Endometrial microvascular endothelial cells (primary cell): ENCODE data around the gene DHRS7C. TPM values are rescaled to one million over a fixed set of nuclear protein-coding genes. Genes with fewer than 3 reads are reported as not detected.

Source experiments
- in situ Hi-C: cut with HindIII; loops from 2 replicates; pipeline ENCODE4 v1.10.0; 2017; ENCODE audit warnings: low sequenced_read_pairs, low pct_unique_long_range_greater_than_20kb; ENCODE audit errors: inconsistent ontology term
- total RNA-seq: library from RNA; depleted of rRNA; stranded (reverse); fragments of >200 nt; gene quantifications from one replicate; pipeline ENCODE4 v1.2.3, GENCODE V29; 2015; ENCODE audit errors: inconsistent ontology term

DHRS7C gene
- total RNA-seq, 1 donor from 2014 or later = not detected

GRCh38 chr17:9771465-9771864 is 19.9 kb downstream of the DHRS7C start:
- in situ Hi-C loops = no loop called here

- in situ Hi-C loops = no loop called here
Observed at GRCh38 chr17:9769036-9769695, 22.2 kb downstream of the DHRS7C start.

- in situ Hi-C loops = no loop called here
Observed at GRCh38 chr17:9768381-9768934, 22.9 kb downstream of the DHRS7C start.

GRCh38 chr17:9767432-9767991 is 23.9 kb downstream of the DHRS7C start:
- in situ Hi-C loops = no loop called here

GRCh38 chr17:9766970-9767369 is 24.4 kb downstream of the DHRS7C start:
- in situ Hi-C loops = no loop called here

GRCh38 chr17:9765322-9765721 is 26.1 kb downstream of the DHRS7C start:
- in situ Hi-C loops = no loop called here

- in situ Hi-C loops = no loop called here
Observed at GRCh38 chr17:9763643-9764042, 27.7 kb downstream of the DHRS7C start.

GRCh38 chr17:9760266-9760665 is 31.1 kb downstream of the DHRS7C start:
- in situ Hi-C loops = no loop called here

GRCh38 chr17:9755083-9755482 is 36.3 kb downstream of the DHRS7C start:
- in situ Hi-C loops = no loop called here

- in situ Hi-C loops = no loop called here
Observed at GRCh38 chr17:9750524-9750923, 40.9 kb downstream of the DHRS7C start.

GRCh38 chr17:9729735-9730420 is 61.5 kb downstream of the DHRS7C start:
- in situ Hi-C loops = no loop called here

GRCh38 chr17:9729034-9729650 is 62.2 kb downstream of the DHRS7C start:
- in situ Hi-C loops = no loop called here

- in situ Hi-C loops = no loop called here
Observed at GRCh38 chr17:9728564-9728963, 62.8 kb downstream of the DHRS7C start.

- in situ Hi-C loops = no loop called here
Observed at GRCh38 chr17:9728005-9728404, 63.4 kb downstream of the DHRS7C start.

GRCh38 chr17:9726291-9726690 is 65.1 kb downstream of the DHRS7C start:
- in situ Hi-C loops = no loop called here

- in situ Hi-C loops = no loop called here
Observed at GRCh38 chr17:9725575-9725974, 65.8 kb downstream of the DHRS7C start.
